Peyer's patch (tissue), 4 donors: ENCODE results near the gene RANBP3. TPM values are rescaled to one million over a fixed set of nuclear protein-coding genes. Genes with fewer than 3 reads are reported as not detected.

Experiments used
- DNase-seq, 3 donors: peaks; one replicate each; pipeline ENCODE4 v3.0.0-alpha.2; 2017 to 2019
- H3K27ac ChIP-seq, 4 donors: fragments of 200-600 bp; sonication (generic); one replicate each; pipeline ENCODE4 v1.5.1; 2016 to 2019
- H3K27me3 ChIP-seq, 2 donors: fragments of 200-600 bp; sonication (generic); one replicate each; pipeline ENCODE4 v1.5.1; 2019
- H3K36me3 ChIP-seq, 3 donors: fragments of 200-600 bp; sonication (generic); one replicate each; pipeline ENCODE4 v1.5.1; 2016 to 2019
- H3K4me1 ChIP-seq, 4 donors: fragments of 200-600 bp; sonication (generic); one replicate each; pipeline ENCODE4 v1.5.1; 2016 to 2019
- H3K4me3 ChIP-seq, 4 donors: fragments of 200-600 bp; sonication (generic); 1 replicate in 3 of 4; 2 replicates in 1 of 4; pipeline ENCODE4 v1.5.1; 2016 to 2019; ENCODE audit warnings: mild to moderate bottlenecking in 1 of 4
- H3K9me3 ChIP-seq, 4 donors: fragments of 200-600 bp; sonication (generic); one replicate each; pipeline ENCODE4 v1.5.1; 2016 to 2019; ENCODE audit warnings: mild to moderate bottlenecking in 1 of 4
- CTCF ChIP-seq, 6 experiments: fragments of 450-650 bp in 4 of 6; fragments of 200-600 bp in 2 of 6; sonication (generic) in 1 of 6; IDR thresholded peaks; one replicate each; pipeline ENCODE4 v1.5.1; 2017 to 2019; ENCODE audit warnings: antibody characterized with exemption in 6 of 6, mild to moderate bottlenecking in 3 of 6, moderate library complexity in 1 of 6
- POLR2A ChIP-seq, 2 donors: fragments of 450-650 bp; IDR thresholded peaks; one replicate each; pipeline ENCODE4 v1.5.1; 2017; ENCODE audit warnings: antibody characterized with exemption in 2 of 2, mild to moderate bottlenecking in 2 of 2, moderate library complexity in 2 of 2
- total RNA-seq, 4 donors: library from RNA; depleted of rRNA; stranded (reverse); fragments of >200 nt; gene quantifications; one replicate each; pipeline ENCODE4 v1.1.0, GENCODE V29; 2016

Gene RANBP3
- total RNA-seq, 4 donors from 2014 or later, result 59.7 to 104 (median 91.1) TPM

DNA sequence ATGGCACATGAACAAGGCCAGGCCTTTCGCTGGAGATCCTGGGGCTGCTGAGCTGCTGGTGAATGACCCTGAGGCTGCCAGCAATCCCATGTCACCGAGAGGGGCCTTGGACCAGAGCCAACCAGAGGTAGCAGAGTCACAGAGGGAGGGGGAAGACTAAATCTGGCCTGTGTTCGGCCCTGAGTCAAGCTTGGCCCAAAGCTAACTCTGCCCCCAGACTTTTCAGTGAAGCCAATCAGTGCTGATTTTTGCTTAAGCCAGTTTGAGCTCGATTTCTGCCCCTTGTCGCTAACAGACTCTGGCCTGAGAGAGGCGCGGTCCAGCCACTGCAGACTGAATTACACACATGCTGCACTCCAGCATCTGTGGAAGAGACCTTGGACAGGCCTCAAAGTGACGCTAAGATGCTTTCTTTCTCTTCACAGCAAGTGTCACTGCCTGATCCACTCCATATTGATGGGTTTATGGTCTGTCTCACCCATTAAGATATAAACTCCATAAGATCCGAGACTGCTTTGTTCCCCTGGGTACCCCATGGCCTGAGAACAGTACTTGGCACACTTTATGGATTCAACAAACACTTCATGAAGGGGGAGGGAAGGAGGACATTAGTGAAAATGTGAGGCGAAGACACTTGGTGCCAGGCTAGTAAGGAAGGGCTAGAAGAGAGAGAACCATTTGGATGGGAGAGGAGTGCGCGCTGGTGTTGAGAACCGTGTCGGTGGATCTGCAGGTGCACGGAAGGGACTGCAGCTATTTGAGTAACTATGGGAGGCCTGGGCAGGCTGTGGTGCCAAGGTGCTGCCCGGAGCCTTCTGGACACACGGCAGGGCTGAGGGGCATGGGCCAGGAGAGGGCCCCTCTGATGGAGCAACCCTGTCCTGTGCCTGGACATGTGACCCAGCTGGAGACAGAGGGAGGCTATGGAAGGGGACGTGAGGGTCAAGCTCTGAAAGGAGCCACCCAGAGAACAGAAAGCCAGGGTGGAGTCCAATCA, 17.6 kb downstream of the RANBP3 start:
- no peak overlapping the region for H3K4me3 ChIP-seq
- peak overlapping the region; percentile 68 to 90 (median 78) for H3K27ac ChIP-seq
- H3K36me3 ChIP-seq, result no peaks in the 10 kb centered on the region
- no peaks in the 10 kb centered on the region for H3K9me3 ChIP-seq
- no peak for TF ChIP-seq CTCF (IDR thresholded peaks at IDR 0.05)
- no peak for TF ChIP-seq POLR2A (IDR thresholded peaks at IDR 0.05)
- peaks cover 15 to 82% (median 33%) of the 10 kb centered on the region in 4 donors for H3K4me1 ChIP-seq
- H3K27me3 ChIP-seq, result no peaks in the 10 kb centered on the region
- DNase-seq, result no peak

DNA sequence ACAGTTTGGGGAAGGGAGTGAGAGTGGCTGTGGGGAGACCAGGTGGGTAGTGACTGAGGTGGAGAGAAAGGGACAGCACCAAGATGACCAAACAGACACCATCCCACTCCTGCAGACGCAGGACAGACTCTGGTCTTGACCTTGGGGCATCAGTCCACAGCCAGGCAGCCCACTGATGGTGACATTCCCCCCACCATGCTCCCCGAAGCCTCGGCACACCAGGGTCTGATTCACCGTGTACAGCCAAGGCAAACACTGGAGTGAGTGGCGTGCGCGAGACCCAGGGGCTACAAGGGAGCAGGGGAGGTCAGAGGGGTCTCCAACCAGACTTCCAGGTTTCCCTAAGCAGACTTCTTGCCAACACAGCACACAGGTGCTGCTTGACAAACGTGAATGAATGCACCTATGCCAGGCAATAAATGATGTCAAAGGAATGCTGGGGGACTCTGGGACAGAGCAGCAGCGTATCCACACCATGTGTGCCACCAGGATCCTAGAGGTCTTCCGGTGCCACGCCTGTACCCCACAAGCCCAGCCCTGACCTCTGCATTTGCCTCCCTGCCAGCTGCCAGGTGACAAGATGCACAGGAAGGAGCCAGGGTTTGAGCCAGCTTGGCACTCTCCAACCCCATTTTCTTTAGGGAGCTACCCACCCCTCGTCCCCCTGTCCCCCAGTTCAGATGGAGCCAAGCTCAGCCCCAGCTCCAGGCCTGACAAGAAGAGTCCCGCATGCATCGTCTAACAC, 18.5 kb downstream of the RANBP3 start:
- H3K27me3 ChIP-seq, result no peaks in the 10 kb centered on the region
- DNase-seq, result no peak
- TF ChIP-seq CTCF (IDR thresholded peaks at IDR 0.05) (no peak), POLR2A (IDR thresholded peaks at IDR 0.05) (no peak)
- H3K36me3 ChIP-seq, result no peaks in the 10 kb centered on the region
- no peaks in the 10 kb centered on the region for H3K9me3 ChIP-seq
- H3K4me3 ChIP-seq, result no peak overlapping the region
- H3K4me1 ChIP-seq, result peaks cover 21 to 91% (median 31%) of the 10 kb centered on the region in 4 donors
- H3K27ac ChIP-seq, result peak overlapping the region in 3 of 4 donors; percentile 13 to 90 (median 31)

GRCh38 chr19:5958851-5959122, 19.2 kb downstream of the RANBP3 start:
- H3K9me3 ChIP-seq, result no peaks in the 10 kb centered on the region
- TF ChIP-seq CTCF (IDR thresholded peaks at IDR 0.05) (no peak), POLR2A (IDR thresholded peaks at IDR 0.05) (no peak)
- peaks cover 21 to 97% (median 30%) of the 10 kb centered on the region in 4 donors for H3K4me1 ChIP-seq
- H3K36me3 ChIP-seq, result no peaks in the 10 kb centered on the region
- DNase-seq, result no peak
- peak overlapping the region in 2 of 4 donors; percentile 31 to 42 for H3K27ac ChIP-seq
- H3K4me3 ChIP-seq, result no peak overlapping the region
- H3K27me3 ChIP-seq, result no peaks in the 10 kb centered on the region

- no peak for DNase-seq
- no peaks in the 10 kb centered on the region for H3K9me3 ChIP-seq
- TF ChIP-seq POLR2A (IDR thresholded peaks at IDR 0.05) (no peak), CTCF (IDR thresholded peaks at IDR 0.05) (no peak)
- H3K36me3 ChIP-seq, result no peaks in the 10 kb centered on the region
- H3K27ac ChIP-seq, result peak overlapping the region in 2 of 4 donors; percentile 42 to 52
- no peaks in the 10 kb centered on the region for H3K27me3 ChIP-seq
- H3K4me3 ChIP-seq, result no peak overlapping the region
- peaks cover 21 to 100% (median 29%) of the 10 kb centered on the region in 4 donors for H3K4me1 ChIP-seq
These were observed 19.7 kb downstream of the RANBP3 start for GRCh38 chr19:5958074-5958850.

DNA sequence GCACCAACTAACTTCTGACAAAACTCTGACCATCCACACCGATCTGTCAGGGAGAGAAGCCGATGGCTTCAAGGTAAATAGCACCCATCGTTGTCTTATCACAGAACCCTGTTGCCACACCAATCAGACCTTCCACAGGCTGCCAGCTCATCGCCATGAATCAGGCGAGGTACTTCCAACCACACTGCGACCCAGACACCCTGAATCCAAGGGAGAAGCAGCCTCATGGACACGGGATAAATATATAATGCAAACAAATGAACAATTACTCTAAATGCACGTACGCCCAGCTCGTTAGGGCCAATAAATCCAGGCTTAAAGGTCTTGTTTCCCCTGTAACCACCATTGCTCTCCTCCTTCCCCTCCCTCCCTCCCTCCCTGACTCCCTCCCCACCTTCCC, 20.8 kb downstream of the RANBP3 start:
- no peaks in the 10 kb centered on the region for H3K9me3 ChIP-seq
- no peaks in the 10 kb centered on the region for H3K27me3 ChIP-seq
- peaks cover 18 to 98% (median 27%) of the 10 kb centered on the region in 4 donors for H3K4me1 ChIP-seq
- TF ChIP-seq CTCF (IDR thresholded peaks at IDR 0.05) (no peak), POLR2A (IDR thresholded peaks at IDR 0.05) (no peak)
- peak in 1 of 3 donors; percentile 72 for DNase-seq
- H3K27ac ChIP-seq, result peak overlapping the region in 2 of 4 donors; percentile 52 to 56
- no peaks in the 10 kb centered on the region for H3K36me3 ChIP-seq
- H3K4me3 ChIP-seq, result no peak overlapping the region
